ENCODE data around the gene GNG5.
A peak's percentile ranks its signal among the peaks of the same experiment; 100 is the strongest.
"Not testable (repeated sequence)": the region's sequence is repeated elsewhere in the genome, so short reads cannot be mapped to it uniquely, and the experiment has no call there.

GNG5 gene

GRCh38 chr1:84506002-84506728 lies at the start of gene GNG5, which contains the start of gene SPATA1:
Gene GNG5 (minus strand): TSS chr1:84506581. CDS start chr1:84506091, 490 bp downstream.
Gene SPATA1 (plus strand): TSS chr1:84506386. CDS start chr1:84516360, 9,974 bp downstream.
- DNase-seq (ENCODE audit: low spot score), result peak; percentile 97

GRCh38 chr1:84550826-84551225 lies 44.4 kb upstream of the GNG5 start:
- no peak for DNase-seq (ENCODE audit: low spot score)

GRCh38 chr1:84541679-84542078 lies 35.3 kb upstream of the GNG5 start:
- DNase-seq (ENCODE audit: low spot score), result peak; percentile 41

GRCh38 chr1:84540759-84541158 lies 34.4 kb upstream of the GNG5 start:
- DNase-seq (ENCODE audit: low spot score), result no peak

- DNase-seq (ENCODE audit: low spot score), result no peak
These were observed 33.6 kb upstream of the GNG5 start for GRCh38 chr1:84539972-84540371.

GRCh38 chr1:84538599-84538998 lies 32.2 kb upstream of the GNG5 start:
- no peak for DNase-seq (ENCODE audit: low spot score)

- DNase-seq (ENCODE audit: low spot score), result no peak
These were observed 19.4 kb upstream of the GNG5 start for GRCh38 chr1:84525779-84526178.

GRCh38 chr1:84524590-84524989 lies 18.2 kb upstream of the GNG5 start:
- DNase-seq (ENCODE audit: low spot score), result no peak

- no peak for DNase-seq (ENCODE audit: low spot score)
These were observed 4.3 kb upstream of the GNG5 start for GRCh38 chr1:84510668-84511067.

GRCh38 chr1:84510165-84510564 lies 3.8 kb upstream of the GNG5 start:
- DNase-seq (ENCODE audit: low spot score), result no peak

GRCh38 chr1:84509029-84509428 lies 2.6 kb upstream of the GNG5 start:
- DNase-seq (ENCODE audit: low spot score), result no peak

GRCh38 chr1:84508510-84508909 lies 2.1 kb upstream of the GNG5 start:
- no peak for DNase-seq (ENCODE audit: low spot score)

GRCh38 chr1:84507887-84508286 lies 1.5 kb upstream of the GNG5 start:
- not testable (repeated sequence) for DNase-seq (ENCODE audit: low spot score)

- peak; percentile 14 for DNase-seq (ENCODE audit: low spot score)
These were observed 510 bp upstream of the GNG5 start for GRCh38 chr1:84506729-84507453.

- DNase-seq (ENCODE audit: low spot score), result no peak
These were observed 834 bp downstream of the GNG5 start for GRCh38 chr1:84505493-84506001.

- peak; percentile 16 for DNase-seq (ENCODE audit: low spot score)
These were observed 1.5 kb downstream of the GNG5 start for GRCh38 chr1:84504580-84505492.

- no peak for DNase-seq (ENCODE audit: low spot score)
These were observed 3.5 kb downstream of the GNG5 start for GRCh38 chr1:84502927-84503326.

- DNase-seq (ENCODE audit: low spot score), result no peak
These were observed 8.6 kb downstream of the GNG5 start for GRCh38 chr1:84497631-84498275.

GRCh38 chr1:84496498-84496897 lies 9.9 kb downstream of the GNG5 start:
- no peak for DNase-seq (ENCODE audit: low spot score)

- no peak for DNase-seq (ENCODE audit: low spot score)
These were observed 12.6 kb downstream of the GNG5 start for GRCh38 chr1:84493747-84494146.

GRCh38 chr1:84492726-84493125 lies 13.7 kb downstream of the GNG5 start:
- DNase-seq (ENCODE audit: low spot score), result no peak

- DNase-seq (ENCODE audit: low spot score), result no peak
These were observed 16.6 kb downstream of the GNG5 start for GRCh38 chr1:84489766-84490165.
